SK-N-SH treated with all-trans-retinoic acid at 6 μM for 48 hours (cell line): ENCODE data around the gene RETREG1.

Source experiments
- ATAC-seq: fragments of 200-7000 bp; cut with Tn5 transposase; 3 replicates; pipeline ENCODE4 v1.9.1; 2020; ENCODE audit warnings: mild to moderate bottlenecking, moderate library complexity
- ARNTL ChIP-seq: fragments of 450-650 bp; formaldehyde crosslinking; IDR thresholded peaks from 2 replicates; pipeline ENCODE4 v1.5.0; 2020; ENCODE audit warnings: low read depth, mild to moderate bottlenecking, moderate library complexity, borderline replicate concordance
- CREB5 ChIP-seq: fragments of 250-450 bp; sonication (Bioruptor Pico); IDR thresholded peaks from 2 replicates; pipeline ENCODE4 v1.5.1; 2020; ENCODE audit warnings: low read depth, mild to moderate bottlenecking, moderate library complexity
- CSDC2 ChIP-seq: fragments of 250-450 bp; sonication (Bioruptor Pico); IDR thresholded peaks from 2 replicates; pipeline ENCODE4 v1.5.0; 2020; ENCODE audit warnings: mild to moderate bottlenecking, moderate library complexity
- ESRRG ChIP-seq: fragments of 250-450 bp; sonication (Bioruptor Pico); IDR thresholded peaks from 2 replicates; pipeline ENCODE4 v1.6.1; 2021; ENCODE audit warnings: mild to moderate bottlenecking
- ISL1 ChIP-seq: fragments of 250-450 bp; sonication (Bioruptor Pico); IDR thresholded peaks from 2 replicates; pipeline ENCODE4 v2.1.2; 2022; ENCODE audit warnings: mild to moderate bottlenecking, moderate library complexity
- PATZ1 ChIP-seq: fragments of 250-450 bp; sonication (Bioruptor Pico); IDR thresholded peaks from 2 replicates; pipeline ENCODE4 v1.8.0; 2020; ENCODE audit warnings: mild to moderate bottlenecking, moderate library complexity, borderline replicate concordance
- POU6F1 ChIP-seq: fragments of 250-450 bp; sonication (Bioruptor Pico); IDR thresholded peaks from 2 replicates; pipeline ENCODE4 v1.8.0; 2021; ENCODE audit warnings: low read depth, mild to moderate bottlenecking, moderate library complexity, borderline replicate concordance
- RARB ChIP-seq: fragments of 250-450 bp; sonication (Bioruptor Pico); IDR thresholded peaks from 2 replicates; pipeline ENCODE4 v1.8.0; 2021; ENCODE audit warnings: mild to moderate bottlenecking, moderate library complexity
- SNAI2 ChIP-seq: fragments of 250-450 bp; sonication (Bioruptor Pico); IDR thresholded peaks from 2 replicates; pipeline ENCODE4 v1.5.0; 2020; ENCODE audit warnings: mild to moderate bottlenecking, moderate library complexity
- TCF4 ChIP-seq: fragments of 250-450 bp; sonication (Bioruptor Pico); IDR thresholded peaks from 2 replicates; pipeline ENCODE4 v1.8.0; 2021; ENCODE audit warnings: mild to moderate bottlenecking, moderate library complexity, borderline replicate concordance
- TOX ChIP-seq: fragments of 250-450 bp; sonication (Bioruptor Pico); IDR thresholded peaks from 2 replicates; pipeline ENCODE4 v1.8.0; 2021; ENCODE audit warnings: mild to moderate bottlenecking, moderate library complexity, borderline replicate concordance
- TSHZ2 ChIP-seq: fragments of 250-450 bp; sonication (Bioruptor Pico); IDR thresholded peaks from 2 replicates; pipeline ENCODE4 v1.5.0; 2020; ENCODE audit warnings: mild to moderate bottlenecking, moderate library complexity
- ZC3H10 ChIP-seq: fragments of 250-450 bp; sonication (Bioruptor Pico); IDR thresholded peaks from 2 replicates; pipeline ENCODE4 v1.5.1; 2021; ENCODE audit warnings: mild to moderate bottlenecking, moderate library complexity
- ZFP3 ChIP-seq: fragments of 250-450 bp; sonication (Bioruptor Pico); IDR thresholded peaks from 2 replicates; pipeline ENCODE4 v1.5.0; 2020; ENCODE audit warnings: mild to moderate bottlenecking, moderate library complexity
- ZFP30 ChIP-seq: fragments of 450-650 bp; formaldehyde crosslinking; IDR thresholded peaks from 2 replicates; pipeline ENCODE4 v1.5.0; 2022; ENCODE audit warnings: mild to moderate bottlenecking, moderate library complexity
- ZNF565 ChIP-seq: fragments of 450-650 bp; formaldehyde crosslinking; conservative IDR thresholded peaks from 2 replicates; pipeline ENCODE4 v1.5.0; 2020; ENCODE audit warnings: low read depth, mild to moderate bottlenecking, moderate library complexity
- ZNF70 ChIP-seq: fragments of 450-650 bp; formaldehyde crosslinking; IDR thresholded peaks from 2 replicates; pipeline ENCODE4 v1.5.0; 2020; ENCODE audit warnings: mild to moderate bottlenecking, moderate library complexity
- ZNF8 ChIP-seq: fragments of 450-650 bp; formaldehyde crosslinking; IDR thresholded peaks from 2 replicates; pipeline ENCODE4 v1.5.0; 2020; ENCODE audit warnings: mild to moderate bottlenecking, moderate library complexity

Gene RETREG1

GRCh38 chr5:16457853-16458252 lies 158.9 kb downstream of the RETREG1 start:
- no peak for TF ChIP-seq POU6F1
- no peak for TF ChIP-seq CREB5 (CRISPR knock-in tag)
- TF ChIP-seq SNAI2 (CRISPR knock-in tag), result no peak
- TF ChIP-seq ISL1 (CRISPR knock-in tag), result no peak
- no peak for TF ChIP-seq TOX (CRISPR knock-in tag)
- no peak for TF ChIP-seq ZFP30 (CRISPR knock-in tag)
- no peak for TF ChIP-seq CSDC2
- TF ChIP-seq ZFP3 (CRISPR knock-in tag), result no peak
- TF ChIP-seq ZNF70 (CRISPR knock-in tag), result no peak
- TF ChIP-seq TCF4 (CRISPR knock-in tag), result no peak
- TF ChIP-seq PATZ1 (CRISPR knock-in tag), result no peak
- TF ChIP-seq ZNF8 (CRISPR knock-in tag), result no peak
- no peak for TF ChIP-seq ZC3H10 (CRISPR knock-in tag)
- no peak for TF ChIP-seq TSHZ2 (CRISPR knock-in tag)
- ATAC-seq, result no peak

GRCh38 chr5:16457451-16457850 lies 159.3 kb downstream of the RETREG1 start:
- ATAC-seq, result no peak
- TF ChIP-seq RARB, result no peak
- TF ChIP-seq TOX (CRISPR knock-in tag), result no peak
- TF ChIP-seq ZFP3 (CRISPR knock-in tag), result no peak
- no peak for TF ChIP-seq ARNTL (CRISPR knock-in tag)
- no peak for TF ChIP-seq ZNF8 (CRISPR knock-in tag)
- no peak for TF ChIP-seq CSDC2
- no peak for TF ChIP-seq CREB5 (CRISPR knock-in tag)
- no peak for TF ChIP-seq TSHZ2 (CRISPR knock-in tag)
- no peak for TF ChIP-seq ZNF565 (CRISPR knock-in tag)
- no peak for TF ChIP-seq SNAI2 (CRISPR knock-in tag)
- no peak for TF ChIP-seq ESRRG (CRISPR knock-in tag)
